Measurements from ENCODE around the gene PZP.
"Not testable (repeated sequence)": the region's sequence is repeated elsewhere in the genome, so short reads cannot be mapped to it uniquely, and the experiment has no call there.

Gene PZP

GRCh38 chr12:9227950-9228349, 19.8 kb upstream of the PZP start:
- H3K4me3 ChIP-seq (ENCODE audit: low read length) = no peak overlapping the region
- TF ChIP-seq ZNF274 (IDR thresholded peaks at IDR 0.05; ENCODE audit: low read depth, low read length) = no peak

DNA sequence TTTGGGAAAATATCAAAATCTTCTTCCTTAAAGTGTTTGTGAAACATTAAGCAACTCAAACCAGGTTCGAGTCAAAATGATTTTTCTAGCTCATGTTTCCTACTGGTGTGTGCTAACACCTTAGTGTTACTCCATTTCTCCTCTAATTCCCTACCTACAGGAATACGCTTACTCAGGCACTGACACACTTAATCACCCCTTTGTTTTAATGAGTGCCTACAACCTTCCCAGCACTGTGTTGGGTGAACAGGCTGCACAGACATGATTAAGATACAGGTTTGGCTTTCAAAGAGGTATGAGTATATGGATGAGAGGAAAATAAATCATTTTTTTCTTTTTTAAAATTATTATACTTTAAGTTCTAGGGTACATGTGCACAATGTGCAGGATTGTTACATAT, 15.6 kb upstream of the PZP start:
- no peak for TF ChIP-seq ZNF274 (IDR thresholded peaks at IDR 0.05; ENCODE audit: low read depth, low read length)
- H3K4me3 ChIP-seq (ENCODE audit: low read length) = no peak overlapping the region

DNA sequence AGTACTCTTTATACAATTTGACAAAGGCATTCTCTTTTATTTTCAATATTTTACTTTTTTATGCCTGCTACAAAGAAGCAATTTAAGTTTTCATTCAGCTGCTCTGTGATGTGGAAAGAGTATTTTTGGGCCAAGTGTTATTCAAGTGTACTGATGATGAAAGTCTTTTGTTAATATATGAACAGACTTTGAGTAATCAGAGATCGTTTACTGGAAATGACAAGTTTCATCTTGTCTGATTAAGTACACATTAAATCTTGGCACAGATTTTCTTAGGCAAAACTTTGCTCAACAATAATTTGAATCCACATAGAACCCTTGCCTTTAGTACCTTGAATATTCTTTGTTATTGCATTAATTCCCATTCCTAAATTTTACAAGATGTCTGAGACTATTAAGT, 13.3 kb upstream of the PZP start:
- no peak overlapping the region for H3K4me3 ChIP-seq (ENCODE audit: low read length)
- no peak for TF ChIP-seq ZNF274 (IDR thresholded peaks at IDR 0.05; ENCODE audit: low read depth, low read length)

- not testable (repeated sequence) for H3K4me3 ChIP-seq (ENCODE audit: low read length)
Observed at GRCh38 chr12:9221011-9221410, 12.8 kb upstream of the PZP start.

DNA sequence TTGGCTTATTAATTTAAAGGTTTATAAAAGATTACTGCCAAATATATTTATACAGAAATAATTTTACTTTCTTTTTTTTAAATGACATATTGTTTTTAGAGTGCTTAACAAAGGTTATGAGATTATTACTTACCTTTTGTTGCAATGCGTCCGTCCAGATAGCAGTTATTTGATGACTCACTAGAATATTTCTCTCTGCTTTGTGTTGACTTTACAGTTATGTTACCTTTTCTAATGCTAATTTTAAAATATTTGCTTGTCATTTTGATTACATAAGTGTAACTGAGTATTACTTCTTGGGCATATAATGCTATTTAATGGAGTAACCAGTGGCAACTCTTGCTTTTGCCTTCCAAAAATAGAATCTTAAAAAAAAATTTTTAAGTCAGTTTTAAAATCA, 6.3 kb upstream of the PZP start:
- TF ChIP-seq ZNF274 (IDR thresholded peaks at IDR 0.05; ENCODE audit: low read depth, low read length) = no peak
- H3K4me3 ChIP-seq (ENCODE audit: low read length) = no peak overlapping the region

DNA sequence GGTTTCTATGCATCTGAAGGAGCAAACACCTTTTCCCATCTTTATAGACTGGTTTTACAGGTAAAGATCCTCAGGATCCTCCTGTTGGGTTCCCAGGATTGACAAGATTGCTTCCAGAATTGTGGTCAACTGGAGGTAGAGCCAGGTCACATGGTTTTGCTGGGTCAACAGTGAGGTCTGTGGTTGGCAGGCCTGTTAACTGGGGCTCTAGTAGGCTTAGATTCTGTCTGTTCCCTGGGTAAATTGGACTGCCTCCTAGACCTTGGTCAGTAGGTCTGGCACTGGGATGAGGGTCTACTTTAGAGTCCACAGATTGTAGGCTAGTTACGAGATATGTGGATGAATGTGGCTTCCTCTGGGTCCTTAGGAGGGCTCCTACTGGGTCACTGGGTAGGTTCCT, 3.5 kb upstream of the PZP start:
- no peak for TF ChIP-seq ZNF274 (IDR thresholded peaks at IDR 0.05; ENCODE audit: low read depth, low read length)
- H3K4me3 ChIP-seq (ENCODE audit: low read length) = no peak overlapping the region

GRCh38 chr12:9204380-9204779, 3.8 kb downstream of the PZP start:
- H3K4me3 ChIP-seq (ENCODE audit: low read length) = no peak overlapping the region
- TF ChIP-seq ZNF274 (IDR thresholded peaks at IDR 0.05; ENCODE audit: low read depth, low read length) = no peak

DNA sequence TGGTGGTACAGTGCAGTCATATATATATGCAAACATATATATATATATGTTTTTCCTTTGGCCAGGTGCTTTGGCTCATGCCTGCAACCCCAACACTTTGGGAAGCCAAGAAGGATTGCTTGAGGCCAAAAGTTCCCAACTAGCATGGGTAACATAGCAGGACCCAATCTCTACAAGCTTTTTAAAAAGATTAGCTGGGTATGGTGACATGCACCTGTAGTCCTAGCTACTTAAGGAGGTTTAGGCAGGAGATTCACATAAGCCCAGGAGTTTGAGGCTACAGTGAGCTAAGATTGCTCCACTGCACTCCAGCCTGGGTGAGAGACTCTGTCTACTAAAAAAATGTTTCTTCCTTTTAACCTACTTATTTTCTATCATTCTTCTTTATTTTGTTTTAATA, 10.2 kb downstream of the PZP start:
- TF ChIP-seq ZNF274 (IDR thresholded peaks at IDR 0.05; ENCODE audit: low read depth, low read length) = no peak
- H3K4me3 ChIP-seq (ENCODE audit: low read length) = no peak overlapping the region

GRCh38 chr12:9184276-9184675, 23.9 kb downstream of the PZP start:
- TF ChIP-seq ZNF274 (IDR thresholded peaks at IDR 0.05; ENCODE audit: low read depth, low read length) = no peak

GRCh38 chr12:9180810-9181209, 27.4 kb downstream of the PZP start:
- H3K4me3 ChIP-seq (ENCODE audit: low read length) = no peak overlapping the region
- no peak for TF ChIP-seq ZNF274 (IDR thresholded peaks at IDR 0.05; ENCODE audit: low read depth, low read length)

More at GRCh38 chr12:9184276-9184675, 23.9 kb downstream of the PZP start:
- no peak overlapping the region for H3K4me3 ChIP-seq (ENCODE audit: low read length)

DNA sequence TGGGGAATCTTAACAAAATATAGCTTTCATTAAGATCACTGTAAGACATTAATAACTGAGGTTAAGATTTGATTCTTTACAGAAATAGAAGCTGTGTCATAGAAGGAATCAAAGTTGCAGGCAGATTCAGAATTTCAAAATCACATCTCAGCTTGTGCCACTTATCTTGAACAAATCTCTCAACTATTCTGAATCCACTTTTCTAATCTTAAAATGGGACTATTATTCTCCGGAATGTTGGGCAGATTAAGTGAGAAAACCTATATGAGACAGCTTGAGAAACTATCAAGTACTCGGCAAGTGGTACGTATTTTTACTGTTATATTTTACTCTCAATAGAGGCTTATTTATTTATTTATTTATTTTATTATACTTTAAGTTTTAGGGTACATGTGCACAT, 28.4 kb downstream of the PZP start:
- TF ChIP-seq ZNF274 (IDR thresholded peaks at IDR 0.05; ENCODE audit: low read depth, low read length) = no peak
- no peak overlapping the region for H3K4me3 ChIP-seq (ENCODE audit: low read length)

- H3K4me3 ChIP-seq (ENCODE audit: low read length) = no peak overlapping the region
- TF ChIP-seq ZNF274 (IDR thresholded peaks at IDR 0.05; ENCODE audit: low read depth, low read length) = no peak
Observed at GRCh38 chr12:9169979-9170634, 38.1 kb downstream of the PZP start.

- H3K4me3 ChIP-seq (ENCODE audit: low read length) = not testable (repeated sequence)
Observed at GRCh38 chr12:9167345-9167744, 40.9 kb downstream of the PZP start.

DNA sequence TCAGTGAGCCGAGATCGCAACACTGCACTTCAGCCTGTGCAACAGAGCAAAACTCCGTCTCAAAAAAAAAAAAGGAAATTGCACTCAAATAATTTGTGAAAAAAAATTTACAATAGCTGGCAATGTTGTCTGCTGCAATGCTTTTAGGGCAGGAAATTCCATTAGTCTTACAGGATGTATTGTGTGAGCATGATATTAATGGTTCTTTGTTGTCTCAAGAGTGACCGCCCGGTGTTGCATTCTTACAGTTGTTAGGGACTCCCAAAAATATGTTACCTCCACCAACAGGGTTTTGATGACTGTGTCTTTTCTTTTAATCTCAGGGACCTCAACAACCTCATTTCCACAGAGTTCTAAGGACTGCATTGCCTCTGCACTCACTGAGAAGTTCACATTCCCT, 44.8 kb downstream of the PZP start:
- no peak overlapping the region for H3K4me3 ChIP-seq (ENCODE audit: low read length)
- TF ChIP-seq ZNF274 (IDR thresholded peaks at IDR 0.05; ENCODE audit: low read depth, low read length) = no peak

DNA sequence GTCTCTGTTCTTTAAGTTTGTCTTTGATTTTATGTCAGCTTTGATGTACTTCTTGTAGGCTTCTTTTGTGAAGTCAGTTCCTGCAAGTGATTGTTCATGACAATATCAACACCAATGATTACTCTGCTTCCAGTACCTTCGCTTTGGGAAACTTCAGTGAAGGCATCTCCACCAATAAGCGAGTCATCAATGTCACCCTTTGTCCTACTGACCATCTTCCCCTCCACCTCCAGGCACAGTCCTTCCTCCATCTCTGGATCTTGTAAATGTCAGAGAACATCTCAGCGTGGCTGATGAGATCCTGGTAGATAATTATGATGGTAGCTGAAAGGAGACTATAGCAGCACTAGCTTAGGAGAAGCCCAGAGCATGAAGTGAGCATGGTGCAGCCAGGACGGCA, 52.1 kb downstream of the PZP start:
- H3K4me3 ChIP-seq (ENCODE audit: low read length) = no peak overlapping the region
- no peak for TF ChIP-seq ZNF274 (IDR thresholded peaks at IDR 0.05; ENCODE audit: low read depth, low read length)

DNA sequence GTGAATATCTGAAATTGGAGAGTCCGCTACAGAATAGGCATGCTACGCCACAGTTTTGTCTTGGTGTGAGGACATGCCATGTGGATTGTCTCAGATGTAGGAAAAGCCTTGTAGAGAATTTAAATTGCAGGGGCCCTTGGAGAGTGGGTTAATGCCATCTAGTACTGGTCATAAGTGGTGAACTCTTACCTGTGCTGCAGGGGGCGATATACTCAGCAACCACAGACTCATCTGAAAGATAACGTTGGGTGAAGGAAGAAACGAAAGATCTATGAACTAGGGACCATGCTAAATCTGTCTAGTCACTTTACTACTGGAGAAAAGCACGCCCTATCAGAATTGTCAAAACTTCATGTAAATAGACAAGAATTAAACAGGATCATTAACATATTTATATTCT, 58.8 kb downstream of the PZP start:
- no peak overlapping the region for H3K4me3 ChIP-seq (ENCODE audit: low read length)
- no peak for TF ChIP-seq ZNF274 (IDR thresholded peaks at IDR 0.05; ENCODE audit: low read depth, low read length)
